Epithelial cell of proximal tubule (primary cell): Measurements from ENCODE around the gene SERPINF2. TPM values are rescaled to one million over a fixed set of nuclear protein-coding genes. Genes with fewer than 3 reads are reported as not detected.

ENCODE experiments used
- DNase-seq: peaks from one replicate; pipeline ENCODE4 v3.0.0-alpha.2; 2011; ENCODE audit warnings: low read depth
- H3K4me3 ChIP-seq: 2 replicates; pipeline ENCODE4 v1.5.1; 2011; ENCODE audit warnings: low read depth, mild to moderate bottlenecking, low read length
- total RNA-seq: library from RNA; depleted of rRNA; stranded (reverse); fragments of >200 nt; gene quantifications from 2 replicates; pipeline ENCODE4 v1.2.3, GENCODE V29; 2015
- TF ChIP-seq, protein P1 (sequence below): conservative IDR thresholded peaks from 2 replicates; pipeline ENCODE4 v1.5.1; 2012; ENCODE audit warnings: low read depth, mild to moderate bottlenecking, low read length

The SERPINF2 gene
- total RNA-seq, 1 donor from 2014 or later = 0.92 TPM

- TF ChIP-seq, protein P1, sequence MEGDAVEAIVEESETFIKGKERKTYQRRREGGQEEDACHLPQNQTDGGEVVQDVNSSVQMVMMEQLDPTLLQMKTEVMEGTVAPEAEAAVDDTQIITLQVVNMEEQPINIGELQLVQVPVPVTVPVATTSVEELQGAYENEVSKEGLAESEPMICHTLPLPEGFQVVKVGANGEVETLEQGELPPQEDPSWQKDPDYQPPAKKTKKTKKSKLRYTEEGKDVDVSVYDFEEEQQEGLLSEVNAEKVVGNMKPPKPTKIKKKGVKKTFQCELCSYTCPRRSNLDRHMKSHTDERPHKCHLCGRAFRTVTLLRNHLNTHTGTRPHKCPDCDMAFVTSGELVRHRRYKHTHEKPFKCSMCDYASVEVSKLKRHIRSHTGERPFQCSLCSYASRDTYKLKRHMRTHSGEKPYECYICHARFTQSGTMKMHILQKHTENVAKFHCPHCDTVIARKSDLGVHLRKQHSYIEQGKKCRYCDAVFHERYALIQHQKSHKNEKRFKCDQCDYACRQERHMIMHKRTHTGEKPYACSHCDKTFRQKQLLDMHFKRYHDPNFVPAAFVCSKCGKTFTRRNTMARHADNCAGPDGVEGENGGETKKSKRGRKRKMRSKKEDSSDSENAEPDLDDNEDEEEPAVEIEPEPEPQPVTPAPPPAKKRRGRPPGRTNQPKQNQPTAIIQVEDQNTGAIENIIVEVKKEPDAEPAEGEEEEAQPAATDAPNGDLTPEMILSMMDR = no peak
- no peak for DNase-seq
- H3K4me3 ChIP-seq = no peak overlapping the region
Measured at GRCh38 chr17:1731194-1731506, 11.5 kb upstream of the SERPINF2 start.

GRCh38 chr17:1732241-1732832 is 10.3 kb upstream of the SERPINF2 start:
- TF ChIP-seq, protein P1 = no peak
- no peak for DNase-seq
- H3K4me3 ChIP-seq = no peak overlapping the region

GRCh38 chr17:1732833-1733321 is 9.8 kb upstream of the SERPINF2 start:
- no peak overlapping the region for H3K4me3 ChIP-seq
- DNase-seq = no peak
- TF ChIP-seq, protein P1 = no peak

DNA sequence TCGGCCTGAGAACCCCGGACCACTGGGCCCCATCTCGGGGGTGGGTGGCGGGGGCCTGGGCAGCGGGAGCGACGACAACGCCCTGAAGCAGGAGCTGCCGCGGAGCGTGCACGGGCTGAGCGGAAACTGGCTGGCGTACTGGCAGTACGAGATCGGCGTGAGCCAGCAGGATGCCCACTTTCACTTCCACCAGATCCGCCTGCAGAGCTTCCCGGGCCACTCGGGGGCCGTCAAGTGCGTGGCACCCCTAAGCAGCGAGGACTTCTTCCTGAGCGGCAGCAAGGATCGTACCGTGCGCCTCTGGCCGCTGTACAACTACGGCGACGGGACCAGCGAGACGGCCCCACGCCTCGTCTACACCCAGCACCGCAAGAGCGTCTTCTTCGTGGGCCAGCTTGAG is 8.9 kb upstream of the SERPINF2 start:
- H3K4me3 ChIP-seq = no peak overlapping the region
- DNase-seq = no peak
- TF ChIP-seq, protein P1 = no peak

- DNase-seq = no peak
- TF ChIP-seq, protein P1 = no peak
Measured at GRCh38 chr17:1735418-1735817, 7.3 kb upstream of the SERPINF2 start.

DNA sequence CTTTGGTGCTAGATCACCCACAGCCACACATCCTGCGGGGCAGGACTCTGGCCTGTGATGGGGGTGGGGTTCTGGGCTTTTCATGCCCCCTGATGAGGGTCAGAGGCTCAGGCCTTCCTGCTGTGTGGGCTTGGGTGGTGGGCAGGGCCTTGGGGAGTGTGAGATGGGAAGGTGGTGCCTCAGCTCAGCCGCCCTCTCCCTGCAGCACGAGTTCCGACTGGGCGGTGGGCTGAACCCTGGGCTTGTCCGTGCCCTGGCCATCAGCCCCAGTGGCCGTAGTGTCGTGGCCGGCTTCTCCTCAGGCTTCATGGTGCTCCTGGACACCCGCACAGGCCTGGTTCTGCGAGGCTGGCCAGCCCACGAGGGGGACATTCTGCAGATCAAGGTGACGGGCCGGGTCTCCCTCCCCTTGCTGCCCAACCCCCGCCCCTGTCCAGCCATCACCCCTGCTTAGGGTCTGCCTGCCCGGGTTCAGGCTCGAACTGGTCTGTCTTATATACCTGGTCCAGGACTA is 6.8 kb upstream of the SERPINF2 start:
- TF ChIP-seq, protein P1 = no peak
- no peak for DNase-seq
- no peak overlapping the region for H3K4me3 ChIP-seq

More at GRCh38 chr17:1735418-1735817, 7.3 kb upstream of the SERPINF2 start:
- H3K4me3 ChIP-seq = no peak overlapping the region
